ENCODE data around the gene TRIM63.

GRCh38 chr1:26032656-26033357 lies 34.6 kb downstream of the TRIM63 start:
- TF ChIP-seq, protein P1, sequence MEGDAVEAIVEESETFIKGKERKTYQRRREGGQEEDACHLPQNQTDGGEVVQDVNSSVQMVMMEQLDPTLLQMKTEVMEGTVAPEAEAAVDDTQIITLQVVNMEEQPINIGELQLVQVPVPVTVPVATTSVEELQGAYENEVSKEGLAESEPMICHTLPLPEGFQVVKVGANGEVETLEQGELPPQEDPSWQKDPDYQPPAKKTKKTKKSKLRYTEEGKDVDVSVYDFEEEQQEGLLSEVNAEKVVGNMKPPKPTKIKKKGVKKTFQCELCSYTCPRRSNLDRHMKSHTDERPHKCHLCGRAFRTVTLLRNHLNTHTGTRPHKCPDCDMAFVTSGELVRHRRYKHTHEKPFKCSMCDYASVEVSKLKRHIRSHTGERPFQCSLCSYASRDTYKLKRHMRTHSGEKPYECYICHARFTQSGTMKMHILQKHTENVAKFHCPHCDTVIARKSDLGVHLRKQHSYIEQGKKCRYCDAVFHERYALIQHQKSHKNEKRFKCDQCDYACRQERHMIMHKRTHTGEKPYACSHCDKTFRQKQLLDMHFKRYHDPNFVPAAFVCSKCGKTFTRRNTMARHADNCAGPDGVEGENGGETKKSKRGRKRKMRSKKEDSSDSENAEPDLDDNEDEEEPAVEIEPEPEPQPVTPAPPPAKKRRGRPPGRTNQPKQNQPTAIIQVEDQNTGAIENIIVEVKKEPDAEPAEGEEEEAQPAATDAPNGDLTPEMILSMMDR (IDR thresholded peaks at IDR 0.05) = no peak
- no peak for TF ChIP-seq POLR2AphosphoS5 (IDR thresholded peaks at IDR 0.05; ENCODE audit: low read depth, low read length)
- TF ChIP-seq USF1 (IDR thresholded peaks at IDR 0.05; ENCODE audit: borderline replicate concordance, low read depth) = no peak
- no peak for TF ChIP-seq MEF2A (IDR thresholded peaks at IDR 0.05; ENCODE audit: borderline replicate concordance, low read depth)
- TF ChIP-seq JUND (IDR thresholded peaks at IDR 0.05) = no peak
- no peak for TF ChIP-seq YY1 (IDR thresholded peaks at IDR 0.05; ENCODE audit: low read depth)
- TF ChIP-seq, protein P2, sequence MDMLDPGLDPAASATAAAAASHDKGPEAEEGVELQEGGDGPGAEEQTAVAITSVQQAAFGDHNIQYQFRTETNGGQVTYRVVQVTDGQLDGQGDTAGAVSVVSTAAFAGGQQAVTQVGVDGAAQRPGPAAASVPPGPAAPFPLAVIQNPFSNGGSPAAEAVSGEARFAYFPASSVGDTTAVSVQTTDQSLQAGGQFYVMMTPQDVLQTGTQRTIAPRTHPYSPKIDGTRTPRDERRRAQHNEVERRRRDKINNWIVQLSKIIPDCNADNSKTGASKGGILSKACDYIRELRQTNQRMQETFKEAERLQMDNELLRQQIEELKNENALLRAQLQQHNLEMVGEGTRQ (IDR thresholded peaks at IDR 0.05; ENCODE audit: borderline replicate concordance, low read depth, low read length) = no peak
- TF ChIP-seq EZH2phosphoT487 (IDR thresholded peaks at IDR 0.05; ENCODE audit: borderline replicate concordance, low read depth) = no peak
- no peak for TF ChIP-seq PBX3 (IDR thresholded peaks at IDR 0.05)
- no peak for TF ChIP-seq RAD21 (IDR thresholded peaks at IDR 0.05; ENCODE audit: low read length)
- TF ChIP-seq SIN3A (IDR thresholded peaks at IDR 0.05; ENCODE audit: borderline replicate concordance, low read depth, low read length) = no peak
- TF ChIP-seq REST (IDR thresholded peaks at IDR 0.05; ENCODE audit: low read depth, low read length) = no peak

Measured in SK-N-SH (cell line).